NCI-H226 (cell line): ENCODE data around the gene SPIN4.
"Not testable (repeated sequence)": the region's sequence is repeated elsewhere in the genome, so short reads cannot be mapped to it uniquely, and the experiment has no call there.

Experiments
- DNase-seq: peaks from one replicate; pipeline ENCODE4 v3.0.0-alpha.2; 2015

Gene SPIN4

DNA sequence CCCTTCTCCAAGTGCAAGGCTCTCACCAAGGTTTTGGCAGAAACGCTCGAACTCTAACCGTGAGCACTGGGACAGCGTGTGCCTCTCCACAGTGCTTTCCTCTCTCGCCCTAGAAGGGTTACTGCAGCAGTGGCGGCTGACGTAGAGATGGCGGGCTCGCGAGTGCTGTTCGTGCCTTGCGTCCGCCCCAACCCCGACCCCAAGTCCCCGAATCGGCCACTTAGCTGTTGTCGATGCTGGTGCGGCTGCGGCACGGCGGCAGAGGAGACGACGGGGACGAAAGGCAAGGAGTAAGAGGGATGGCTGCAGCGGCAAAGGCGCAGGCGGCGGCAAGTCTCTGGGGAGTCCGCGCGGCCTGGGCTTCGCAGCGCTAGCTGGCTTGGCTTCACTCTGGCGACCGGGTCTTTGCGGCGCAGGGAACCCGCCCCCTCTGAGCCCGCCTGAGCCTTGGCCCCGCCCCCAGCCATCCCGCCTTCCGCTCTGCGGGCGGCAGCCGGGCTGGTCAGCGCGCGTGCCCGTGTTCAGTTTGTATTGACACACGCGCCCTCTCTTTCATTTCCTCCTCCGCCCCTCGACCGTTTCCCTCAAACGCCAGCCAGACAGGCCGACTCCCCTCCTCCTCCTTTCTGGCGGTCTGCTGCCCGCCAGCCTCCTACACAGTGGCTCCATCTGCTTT lies at the start of gene SPIN4:
SPIN4 (minus strand) TSS at position 392 of the 676 bp plus-strand sequence. CDS start 513 bp downstream, outside the sequence.
- peak; percentile 83 for DNase-seq

DNA sequence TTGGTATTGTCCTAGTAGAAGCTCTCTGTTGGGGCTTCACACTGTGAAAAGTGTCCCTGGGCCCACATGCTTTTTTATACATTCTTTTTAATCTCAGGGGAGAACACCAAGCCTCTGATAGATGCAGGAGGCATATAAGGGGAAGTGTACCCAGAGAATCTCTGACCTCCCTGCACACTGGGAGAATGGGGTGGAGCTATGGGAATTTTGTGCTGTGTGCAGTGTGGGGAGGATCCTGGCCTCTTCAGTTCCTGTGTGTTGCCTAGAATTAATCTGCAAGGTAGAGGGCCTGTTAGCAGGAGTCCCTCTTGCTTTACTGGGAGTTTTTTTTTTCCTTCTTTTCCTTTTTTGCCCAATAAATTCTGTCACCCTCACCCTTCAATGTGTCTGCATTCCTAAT lies 49.2 kb upstream of the SPIN4 start:
- no peak for DNase-seq

DNA sequence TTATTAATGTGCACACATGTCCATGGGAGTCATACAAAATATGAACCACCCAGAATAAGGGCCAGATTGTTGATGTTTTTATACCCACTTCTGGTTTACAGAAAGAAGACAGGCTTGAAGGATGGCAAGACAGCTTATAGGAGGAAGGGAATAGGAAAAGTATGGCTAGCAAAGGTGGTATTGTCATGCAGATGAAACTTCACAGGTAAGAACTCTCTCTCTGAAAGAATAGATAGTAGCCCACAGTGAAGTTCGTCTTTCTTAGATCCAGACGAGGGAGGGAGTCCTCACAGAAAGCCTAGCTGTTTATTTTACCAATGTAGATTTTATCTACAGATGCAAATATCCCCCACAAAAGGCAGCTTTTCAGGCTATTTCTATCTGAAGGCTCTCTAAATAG lies 43.7 kb upstream of the SPIN4 start:
- DNase-seq = no peak

DNA sequence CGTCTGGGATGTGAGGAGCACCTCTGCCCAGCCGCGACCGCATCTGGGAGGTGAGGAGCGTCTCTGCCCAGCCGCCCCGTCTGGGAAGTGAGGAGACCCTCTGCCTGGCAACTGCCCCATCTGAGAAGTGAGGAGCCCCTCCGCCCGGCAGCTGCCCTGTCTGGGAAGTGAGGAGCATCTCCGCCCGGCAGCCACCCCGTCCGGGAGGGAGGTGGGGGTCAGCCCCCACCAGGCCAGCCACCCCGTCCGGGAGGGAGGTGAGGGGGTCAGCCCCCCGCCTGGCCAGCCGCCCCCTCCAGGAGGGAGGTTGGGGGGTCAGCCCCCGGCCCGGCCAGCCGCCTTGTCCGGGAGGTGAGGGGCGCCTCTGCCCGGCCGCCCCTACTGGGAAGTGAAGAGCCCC lies 42.0 kb upstream of the SPIN4 start:
- DNase-seq = not testable (repeated sequence)

DNA sequence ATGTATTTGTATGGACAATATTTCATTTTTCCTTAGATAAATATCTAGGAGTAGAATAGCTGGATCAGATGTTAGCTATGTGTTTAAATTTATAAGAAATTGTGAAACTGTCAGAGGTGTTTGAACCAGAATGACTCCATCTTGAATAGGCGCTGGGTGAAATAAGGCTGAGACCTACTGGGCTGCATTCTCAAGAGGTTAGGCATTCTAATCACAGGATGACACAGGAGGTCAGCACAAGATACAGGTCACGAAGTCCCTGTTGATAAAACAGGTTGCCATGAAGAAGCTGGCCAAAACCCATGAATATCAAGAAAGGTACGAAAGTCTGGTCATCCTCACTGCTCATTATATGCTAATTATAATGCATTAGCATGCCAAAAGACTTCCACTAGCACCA lies 36.3 kb upstream of the SPIN4 start:
- no peak for DNase-seq

DNA sequence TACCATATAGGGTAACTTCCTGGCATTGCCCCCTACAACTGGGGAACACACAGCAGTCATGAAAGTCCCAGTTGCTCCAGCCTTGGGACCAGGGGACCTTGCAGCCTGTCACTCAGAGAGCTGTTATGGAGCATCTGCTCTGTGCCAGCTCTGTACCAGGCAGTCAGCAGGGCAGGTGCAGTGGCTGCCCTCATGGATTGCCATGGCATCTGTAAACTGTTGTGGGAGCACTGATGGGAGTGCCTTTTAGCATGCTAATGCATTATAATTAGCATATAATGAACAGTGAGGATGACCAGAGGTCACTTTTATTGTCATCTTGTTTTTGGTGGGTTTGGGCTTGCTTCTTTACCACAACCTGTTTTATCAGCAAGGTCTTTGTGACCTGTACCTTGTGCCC lies 33.1 kb upstream of the SPIN4 start:
- not testable (repeated sequence) for DNase-seq

DNA sequence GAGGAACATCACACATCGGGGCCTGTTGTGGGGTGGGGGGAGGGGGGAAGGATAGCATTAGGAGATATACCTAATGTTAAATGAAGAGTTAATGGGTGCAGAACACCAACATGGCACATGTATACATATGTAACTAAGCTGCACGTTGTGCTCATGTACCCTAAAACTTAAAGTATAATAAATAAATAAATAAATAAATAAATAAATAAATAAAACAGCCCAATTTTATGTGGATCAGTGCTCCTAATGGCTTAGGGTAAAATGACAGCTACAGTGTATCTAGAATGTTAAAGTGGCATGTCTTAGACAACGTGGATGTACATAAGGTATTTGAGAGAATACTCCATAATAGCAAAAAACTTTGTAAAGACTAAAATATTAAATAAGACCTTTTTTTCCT lies 21.9 kb upstream of the SPIN4 start:
- not testable (repeated sequence) for DNase-seq

DNA sequence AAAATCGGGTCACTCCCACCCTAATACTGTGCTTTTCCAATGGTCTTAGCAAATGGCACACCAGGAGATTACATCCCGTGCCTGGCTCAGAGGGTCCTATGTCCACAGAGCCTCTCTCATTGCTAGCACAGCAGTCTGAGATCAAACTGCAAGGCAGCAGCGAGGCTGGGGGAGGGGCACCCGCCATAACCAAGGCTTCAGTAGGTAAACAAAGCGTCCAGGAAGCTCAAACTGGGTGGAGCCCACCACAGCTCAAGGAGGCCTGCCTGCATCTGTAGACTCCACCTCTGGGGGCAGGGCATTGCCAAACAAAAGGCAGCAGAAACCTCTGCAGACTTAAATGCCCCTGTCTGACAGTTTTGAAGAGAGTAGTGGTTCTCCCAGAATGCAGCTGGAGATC lies 16.6 kb upstream of the SPIN4 start:
- DNase-seq = not testable (repeated sequence)

DNA sequence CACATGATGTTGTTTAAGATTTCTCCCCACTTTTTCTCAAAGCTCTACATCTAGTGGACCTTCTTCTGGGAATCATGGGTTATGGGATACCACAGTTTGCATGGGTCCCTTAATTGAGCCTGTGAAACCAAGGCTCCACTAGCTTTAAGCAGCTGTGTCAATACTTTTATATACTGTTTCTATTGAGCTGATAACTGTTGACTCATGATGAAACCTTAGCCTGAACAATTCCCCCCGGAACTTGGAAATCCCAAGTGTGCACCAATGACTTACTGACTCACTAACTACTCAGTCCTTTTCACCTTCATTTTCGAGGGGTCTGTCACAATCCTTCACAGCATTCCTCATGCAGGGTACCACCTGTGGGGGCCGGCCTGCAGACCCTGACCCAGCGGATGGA lies 12.7 kb upstream of the SPIN4 start:
- no peak for DNase-seq

DNA sequence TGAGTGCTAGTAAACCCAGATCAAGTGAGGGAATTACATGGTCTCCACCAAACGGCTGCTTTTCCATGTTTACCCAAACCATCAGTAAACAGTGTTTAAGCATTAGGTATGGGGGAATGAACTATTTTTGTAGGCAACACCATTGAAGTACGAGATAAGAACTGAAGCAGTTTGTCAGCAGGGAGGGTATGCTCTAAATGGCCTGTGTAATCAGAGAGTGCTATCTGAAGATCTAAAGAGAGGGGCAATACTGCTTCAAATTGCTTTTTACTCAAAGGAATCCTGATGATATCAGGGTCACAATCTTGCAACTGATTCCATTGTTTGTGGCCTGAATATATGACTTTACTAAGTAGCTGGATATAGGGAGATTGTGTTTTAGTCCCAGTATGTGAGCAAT lies 10.4 kb upstream of the SPIN4 start:
- DNase-seq = no peak

DNA sequence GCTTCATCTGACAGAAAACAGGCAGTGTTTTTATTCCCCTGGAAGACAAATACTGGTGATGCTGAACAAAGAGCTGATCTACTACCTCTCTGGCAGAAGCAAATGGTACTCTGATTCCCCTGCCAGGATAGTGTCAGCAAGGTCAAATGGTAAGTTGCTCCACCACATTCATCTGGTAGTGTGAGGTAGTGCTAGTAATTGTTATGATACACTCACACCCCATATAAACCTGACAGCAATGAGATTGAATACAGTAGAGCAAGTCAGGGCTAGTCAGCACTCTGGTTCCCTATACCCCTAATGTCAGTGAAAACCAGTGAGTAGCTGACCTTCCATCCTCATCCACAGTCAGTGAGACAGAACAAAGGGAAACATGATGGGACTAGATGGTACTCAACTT lies 3.4 kb upstream of the SPIN4 start:
- no peak for DNase-seq

DNA sequence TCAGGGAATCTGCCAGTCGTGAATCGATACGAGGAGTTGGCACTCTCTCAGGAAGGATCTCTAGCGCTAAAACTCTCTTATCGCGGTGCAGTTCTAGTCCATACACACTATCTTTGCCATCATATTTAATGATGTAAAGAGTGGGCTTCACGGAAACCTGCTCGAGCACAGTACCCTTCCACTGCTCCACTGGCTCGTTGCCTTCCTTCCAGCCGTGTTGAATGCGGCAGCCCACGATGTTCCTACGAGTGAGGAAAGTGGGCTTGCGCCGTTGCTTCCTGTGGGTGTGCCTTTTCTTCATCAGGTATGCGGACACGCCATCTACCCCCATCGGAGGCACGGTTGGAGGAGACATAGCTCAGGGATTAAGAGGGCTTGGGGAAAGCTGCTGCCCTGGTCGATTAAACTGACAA lies 661 bp downstream of the SPIN4 start:
- DNase-seq = peak; percentile 40

DNA sequence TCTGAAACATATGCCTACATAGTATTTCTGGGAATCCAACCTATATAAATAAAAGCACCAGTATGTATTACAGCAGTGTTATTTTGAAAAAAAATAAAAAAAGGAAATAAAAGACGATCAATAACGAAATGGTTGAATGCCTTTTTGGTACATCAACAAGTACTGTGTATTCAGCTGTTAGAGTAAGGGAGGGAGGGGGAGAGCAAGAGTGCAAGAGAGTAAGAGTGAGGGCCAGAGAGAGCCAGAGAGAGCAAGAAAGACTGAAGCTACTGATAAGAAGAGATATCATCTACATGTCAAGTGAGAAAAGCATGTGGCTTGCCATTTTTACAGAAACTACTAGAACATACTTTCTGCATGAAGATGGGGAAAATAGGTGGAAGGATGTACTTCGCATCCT lies 1.8 kb downstream of the SPIN4 start:
- no peak for DNase-seq

DNA sequence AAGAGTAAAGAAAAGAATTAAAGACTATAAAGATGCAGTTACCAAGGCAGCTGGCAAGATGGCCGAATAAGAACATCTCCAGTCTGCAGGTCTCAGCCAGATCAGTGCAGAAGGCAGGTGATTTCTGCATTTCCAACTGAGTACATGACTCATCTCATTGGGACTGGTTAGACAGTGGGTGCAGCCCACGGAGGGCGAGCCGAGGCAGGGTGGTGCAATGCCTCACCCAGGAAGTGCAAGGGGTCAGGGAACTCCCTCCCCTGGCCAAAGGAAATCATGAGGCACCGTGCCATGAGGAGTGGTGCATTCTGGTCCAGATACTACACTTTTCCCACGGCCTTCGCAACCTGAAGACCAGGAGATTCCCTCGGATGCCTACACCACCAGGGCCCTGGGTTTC lies 20.5 kb downstream of the SPIN4 start:
- DNase-seq = peak; percentile 86

DNA sequence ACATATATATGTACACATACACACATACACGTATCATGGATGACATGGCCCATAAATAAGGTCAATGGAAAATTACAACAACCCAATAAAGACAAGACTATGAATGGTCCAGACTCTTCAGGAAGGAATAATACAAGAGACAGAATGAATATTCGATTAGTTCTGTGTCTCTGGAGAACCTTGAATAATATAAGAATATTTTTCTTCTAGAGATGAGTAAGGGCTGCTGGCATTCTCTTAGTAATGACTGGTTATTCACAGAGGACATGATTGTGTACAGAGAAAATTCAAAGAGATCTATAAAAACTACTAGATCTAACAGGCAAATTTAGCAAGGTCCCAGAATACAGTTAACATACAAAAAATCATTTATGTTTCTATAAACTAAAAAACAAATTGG lies 23.3 kb downstream of the SPIN4 start:
- DNase-seq = no peak

DNA sequence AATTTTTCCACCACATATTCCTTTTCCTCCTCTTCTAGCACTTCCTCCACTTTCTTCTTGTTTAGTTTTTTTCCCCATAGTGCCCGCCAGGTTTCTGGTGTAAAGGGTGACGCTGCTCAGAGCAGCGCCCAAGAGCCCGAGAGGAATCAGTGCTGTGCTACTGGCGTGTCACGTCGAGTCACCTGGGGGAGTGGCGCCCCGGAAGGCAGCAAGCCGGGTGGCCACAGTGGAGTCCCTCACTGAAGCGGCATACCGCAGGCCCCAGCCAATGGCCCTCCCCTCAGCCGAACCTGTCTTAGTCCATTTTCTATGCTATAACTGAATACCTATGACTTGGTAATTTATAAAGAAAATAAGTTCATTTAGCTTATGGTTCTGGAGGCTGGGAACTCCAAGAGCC lies 51.5 kb downstream of the SPIN4 start:
- DNase-seq = no peak
